Fibroblast of lung (primary cell): ENCODE measurements around the gene LGALS4.

Source experiments
- EZH2 ChIP-seq: IDR thresholded peaks from 2 replicates; pipeline ENCODE4 v1.5.1; 2012; ENCODE audit warnings: low read length, control low read depth, mild to moderate bottlenecking; ENCODE audit errors: missing control alignments
- TF ChIP-seq, protein P1 (sequence below), 2 donors: IDR thresholded peaks in 1 of 2; conservative IDR thresholded peaks in 1 of 2; 1 replicate in 1 of 2; 2 replicates in 1 of 2; pipeline ENCODE4 v1.5.1; 2011 to 2012; ENCODE audit warnings: low read length in 2 of 2, control low read depth in 1 of 2, inconsistent platforms in 1 of 2, low read depth in 1 of 2, mild to moderate bottlenecking in 1 of 2

DNA sequence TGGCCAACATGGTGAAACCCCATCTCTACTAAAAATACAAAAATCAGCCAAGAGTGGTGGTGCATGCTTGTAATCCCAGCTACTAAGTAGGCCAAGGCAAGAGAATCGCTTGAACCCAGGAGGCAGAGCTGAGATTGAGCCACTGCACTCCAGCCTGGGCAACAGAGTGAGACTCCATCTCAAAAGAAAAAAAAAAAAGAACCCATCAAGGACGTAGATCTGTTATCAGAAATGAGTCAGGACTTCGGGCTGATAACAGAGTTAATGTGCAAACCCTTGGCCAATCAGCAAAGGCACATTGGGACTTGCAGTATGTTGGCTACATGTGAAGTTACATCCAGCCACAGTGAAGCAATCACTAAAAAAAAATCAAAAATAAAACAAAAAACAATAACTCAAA, 28.5 kb downstream of the LGALS4 start:
- TF ChIP-seq, protein P1, sequence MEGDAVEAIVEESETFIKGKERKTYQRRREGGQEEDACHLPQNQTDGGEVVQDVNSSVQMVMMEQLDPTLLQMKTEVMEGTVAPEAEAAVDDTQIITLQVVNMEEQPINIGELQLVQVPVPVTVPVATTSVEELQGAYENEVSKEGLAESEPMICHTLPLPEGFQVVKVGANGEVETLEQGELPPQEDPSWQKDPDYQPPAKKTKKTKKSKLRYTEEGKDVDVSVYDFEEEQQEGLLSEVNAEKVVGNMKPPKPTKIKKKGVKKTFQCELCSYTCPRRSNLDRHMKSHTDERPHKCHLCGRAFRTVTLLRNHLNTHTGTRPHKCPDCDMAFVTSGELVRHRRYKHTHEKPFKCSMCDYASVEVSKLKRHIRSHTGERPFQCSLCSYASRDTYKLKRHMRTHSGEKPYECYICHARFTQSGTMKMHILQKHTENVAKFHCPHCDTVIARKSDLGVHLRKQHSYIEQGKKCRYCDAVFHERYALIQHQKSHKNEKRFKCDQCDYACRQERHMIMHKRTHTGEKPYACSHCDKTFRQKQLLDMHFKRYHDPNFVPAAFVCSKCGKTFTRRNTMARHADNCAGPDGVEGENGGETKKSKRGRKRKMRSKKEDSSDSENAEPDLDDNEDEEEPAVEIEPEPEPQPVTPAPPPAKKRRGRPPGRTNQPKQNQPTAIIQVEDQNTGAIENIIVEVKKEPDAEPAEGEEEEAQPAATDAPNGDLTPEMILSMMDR (conservative IDR thresholded peaks at IDR 0.05 in 1 of 2, IDR thresholded peaks at IDR 0.05 in 1 of 2; ENCODE audit: low read depth in 1 of 2, low read length in 2 of 2) = no peak
- no peak for TF ChIP-seq EZH2
